GM19328 (cell line): Measurements from ENCODE around the gene FAM193B.

Experiments
- ATAC-seq: cut with Tn5 transposase; IDR thresholded peaks from one replicate; pipeline ENCODE4 v1.9.1; 2021; ENCODE audit warnings: mild to moderate bottlenecking, moderate library complexity; ENCODE audit not compliant: unreplicated experiment

Gene FAM193B

DNA sequence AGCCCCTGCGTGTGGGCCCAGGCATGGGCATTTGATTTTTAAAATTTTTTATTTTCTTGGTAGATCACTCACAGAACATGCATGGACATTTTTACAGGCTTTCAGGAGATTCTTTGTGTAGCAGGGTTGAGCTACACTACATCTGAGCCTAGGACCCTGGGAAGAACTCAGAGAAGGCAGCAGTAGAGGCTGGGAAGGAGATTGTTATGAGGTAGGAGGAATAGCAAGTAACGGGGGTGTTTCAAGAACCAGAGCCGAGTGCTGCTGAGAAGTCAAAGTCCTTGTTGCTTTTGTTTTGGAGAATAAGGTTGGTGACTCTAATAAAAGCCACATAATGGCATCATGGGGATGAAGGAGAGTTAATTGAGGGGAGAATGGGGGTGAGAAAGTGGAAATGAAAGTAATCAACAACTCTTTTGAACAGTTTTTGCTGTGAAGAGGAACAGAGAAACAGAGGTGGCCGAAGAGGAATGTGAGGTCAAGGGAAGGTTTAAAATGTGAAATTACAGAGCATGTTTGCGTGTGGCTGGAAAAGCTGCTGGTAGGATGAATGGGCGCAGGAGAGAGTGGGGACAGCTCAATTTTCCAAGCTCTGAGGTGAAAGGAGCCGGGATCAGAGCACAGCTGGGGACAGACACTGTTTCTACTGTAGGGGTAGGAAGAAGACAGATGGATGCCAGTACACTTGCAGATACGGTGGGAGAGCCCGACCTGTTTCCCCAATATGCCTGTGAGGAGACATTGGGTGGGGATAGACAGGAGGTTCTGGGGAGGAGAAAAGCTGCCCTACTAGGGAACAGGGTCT lies 52.3 kb downstream of the FAM193B start:
- ATAC-seq: no peak

DNA sequence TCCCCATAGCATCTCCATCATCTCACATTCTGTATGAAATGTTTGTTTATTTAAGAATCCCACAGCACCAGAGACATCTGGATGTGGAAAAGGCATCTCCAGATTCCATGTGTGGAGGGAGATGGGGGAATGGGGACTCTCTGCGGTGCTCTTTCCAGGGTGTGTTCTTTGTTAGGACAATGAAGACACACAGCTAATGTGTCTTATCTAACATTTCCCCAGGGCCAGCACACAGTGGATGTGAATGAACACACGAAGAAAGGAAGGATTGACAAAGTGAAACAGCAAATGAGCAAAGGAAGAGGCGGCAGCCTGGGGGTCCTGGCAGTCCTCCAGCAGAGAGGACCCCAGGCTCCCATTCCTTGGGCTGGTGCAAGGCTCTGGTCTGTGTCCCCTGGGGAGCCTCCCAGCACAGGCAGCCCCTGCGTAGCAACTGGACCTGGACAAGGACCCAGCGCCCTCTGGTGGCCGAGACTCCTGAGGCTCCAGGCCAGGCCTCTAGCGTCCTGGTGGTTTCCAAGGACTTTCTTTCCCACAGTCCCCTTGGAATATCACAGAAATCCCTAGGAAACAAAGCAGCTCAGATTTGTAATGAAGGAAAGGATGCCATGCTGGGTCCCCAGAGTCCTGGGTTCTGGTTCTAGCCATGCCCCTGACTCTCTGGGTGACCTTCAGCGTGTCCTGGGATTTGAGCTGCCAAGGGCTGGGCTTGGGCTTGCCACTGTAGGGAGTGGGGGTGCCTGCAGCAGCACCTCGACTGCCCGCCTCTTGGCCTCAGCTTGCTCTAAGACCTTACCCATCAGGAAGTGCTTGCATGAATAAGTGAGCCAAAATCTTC lies 53.5 kb downstream of the FAM193B start:
- ATAC-seq: no peak

DNA sequence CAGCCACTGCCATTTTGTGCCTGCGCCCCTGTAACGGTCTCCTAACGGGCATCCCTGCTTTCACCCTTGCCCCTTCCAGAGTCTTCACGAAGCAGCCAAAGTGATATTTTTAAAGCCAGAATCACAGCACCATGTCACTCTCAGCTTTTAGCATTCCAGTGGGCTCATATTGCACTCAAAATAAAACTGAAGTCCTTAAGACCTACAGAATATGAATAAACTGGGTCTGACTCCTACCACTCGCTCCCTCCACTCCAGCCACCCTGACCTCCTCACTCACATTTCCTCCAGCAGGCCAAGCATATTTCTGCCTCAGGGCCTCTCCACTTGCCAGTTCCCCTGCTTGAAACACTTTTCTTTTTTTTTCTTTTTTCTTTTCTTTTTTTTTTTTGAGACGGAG lies 54.5 kb downstream of the FAM193B start:
- ATAC-seq: no peak

DNA sequence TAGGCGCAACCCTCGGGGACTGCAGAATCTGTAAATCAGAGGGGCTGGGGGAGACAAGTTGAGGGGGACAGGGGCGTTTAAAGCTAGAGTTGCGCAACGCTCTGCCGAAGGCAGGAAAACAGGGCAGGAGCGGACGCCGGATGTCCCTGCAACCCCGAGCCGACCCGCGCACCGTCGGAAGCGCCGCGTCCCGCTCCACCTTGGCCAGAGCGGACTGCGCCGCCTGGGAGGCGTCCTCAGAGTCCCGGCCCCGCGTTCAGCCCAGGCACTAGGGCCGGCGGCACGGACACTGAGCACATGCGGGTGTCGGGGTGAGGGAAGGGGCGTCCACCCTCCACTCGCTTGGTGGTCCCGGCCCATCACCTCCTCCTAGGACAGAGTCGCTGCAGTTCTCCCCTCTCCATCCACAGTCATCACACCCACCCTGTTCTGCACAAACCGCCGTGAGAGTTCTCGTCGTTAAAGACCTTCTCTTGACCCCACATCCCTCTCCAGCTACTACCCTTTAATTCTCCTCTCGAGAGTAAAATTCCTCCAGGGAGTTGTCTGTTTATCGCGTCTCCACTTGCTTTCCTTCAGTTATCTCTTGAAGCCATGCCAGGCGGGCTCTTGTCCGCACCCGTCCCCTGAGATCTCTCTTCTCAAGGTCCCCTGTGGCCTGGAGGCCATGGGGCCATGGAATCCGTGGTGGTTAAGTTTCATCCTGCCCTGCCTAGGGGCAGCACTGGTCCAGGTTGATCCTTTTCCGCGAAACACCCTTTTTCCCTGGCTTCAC lies 56.2 kb downstream of the FAM193B start:
- ATAC-seq: no peak

DNA sequence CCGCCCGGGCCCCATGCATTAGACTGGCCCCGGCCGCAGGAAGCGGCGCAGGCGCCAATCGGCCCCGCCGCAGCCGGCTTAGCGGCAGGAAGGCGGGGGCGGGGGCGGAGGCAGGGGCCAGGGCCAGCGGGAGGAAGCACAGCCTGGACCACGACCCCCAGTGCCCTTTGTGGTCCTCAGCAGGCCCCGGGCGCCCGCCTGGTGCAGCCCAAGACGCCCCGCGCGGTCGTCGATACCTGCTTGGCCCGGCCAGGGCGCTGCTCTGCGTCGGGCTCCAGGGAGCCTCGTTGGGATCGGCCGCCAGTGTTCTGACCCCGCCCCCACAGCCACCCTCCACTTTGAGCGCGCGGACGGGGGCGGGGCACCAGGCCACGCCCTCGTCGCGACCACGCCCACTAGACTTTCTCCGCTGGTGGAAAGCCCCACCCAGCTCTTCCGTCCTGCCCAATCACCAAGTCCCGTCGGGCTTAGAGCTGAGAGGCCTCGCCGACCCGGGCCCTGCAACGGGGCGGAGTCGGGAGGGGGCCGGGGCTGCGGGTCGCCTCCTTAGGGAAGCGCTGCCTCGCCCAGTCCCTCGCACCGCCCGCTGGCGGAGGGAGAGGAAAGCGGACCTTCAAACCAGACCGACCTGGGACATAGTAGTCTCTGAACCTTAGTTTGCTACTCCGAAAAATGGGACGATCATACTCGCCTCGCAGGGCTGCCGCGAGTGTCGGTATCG lies 56.9 kb downstream of the FAM193B start, which contains the start of gene PDLIM7:
Gene PDLIM7, minus strand, starts transcription at position 313 of the 721 bp plus-strand sequence. CDS start 1,092 bp downstream, outside the sequence.
- peak; percentile 75 for ATAC-seq

DNA sequence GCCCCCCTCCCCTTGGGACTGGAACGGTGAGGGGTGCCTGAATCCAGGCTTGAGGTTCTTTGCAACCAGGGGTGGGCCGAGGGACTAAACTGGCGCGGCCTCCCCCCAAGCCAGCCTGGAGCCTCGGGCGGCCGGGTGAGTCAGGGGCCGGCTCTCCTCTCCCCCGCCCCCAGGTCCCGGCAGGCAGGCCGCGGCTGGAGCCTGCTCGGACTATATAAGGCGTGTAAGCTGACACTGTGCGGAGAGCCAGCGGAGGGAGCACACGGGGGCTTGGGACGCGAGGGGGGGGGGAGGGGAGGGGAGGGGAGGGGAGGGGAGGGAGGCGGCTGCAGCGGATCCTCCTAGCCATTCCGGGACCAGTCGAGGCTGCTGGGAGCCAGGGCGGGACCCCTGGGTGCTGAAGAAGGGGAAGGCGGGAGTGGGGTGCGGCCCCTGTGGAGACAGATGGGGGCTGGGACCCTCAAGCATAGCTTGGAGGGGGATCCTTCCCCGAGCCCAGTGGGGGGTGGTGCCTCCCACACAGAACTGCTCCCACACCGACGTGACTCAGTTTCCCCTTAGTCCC lies 57.6 kb downstream of the FAM193B start:
- ATAC-seq: no peak

DNA sequence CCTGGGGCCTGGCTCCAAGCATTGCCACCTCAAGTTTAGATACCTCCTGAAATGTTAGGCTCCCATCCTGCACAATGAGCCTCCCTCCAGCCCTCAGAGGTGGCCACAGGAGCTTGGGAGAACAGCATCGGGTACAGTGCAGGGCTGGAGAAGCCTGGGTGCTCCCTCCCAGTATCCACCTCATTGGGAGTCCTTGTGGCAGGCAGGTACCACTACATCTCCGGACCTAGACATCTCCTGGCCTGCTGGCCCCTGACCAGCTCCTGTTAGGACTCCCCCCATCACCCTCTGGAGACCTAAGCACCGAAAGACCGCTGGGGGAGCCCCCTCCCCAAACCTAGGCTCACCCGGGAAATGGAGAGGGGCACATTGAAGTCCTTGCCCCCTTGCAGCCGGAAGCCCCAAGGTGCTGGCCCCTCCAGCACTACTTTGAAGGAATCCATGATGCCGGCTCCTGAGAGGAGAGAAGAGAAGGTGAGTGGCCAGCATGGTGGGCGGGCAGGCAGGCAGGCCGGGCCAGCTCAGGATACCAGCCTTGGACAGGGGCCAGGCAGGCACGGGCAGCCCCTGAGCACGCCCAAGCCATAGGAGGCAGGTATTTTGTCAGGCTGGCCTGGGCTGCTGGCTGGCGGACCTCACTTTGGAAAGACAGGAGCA lies 58.2 kb downstream of the FAM193B start:
- no peak for ATAC-seq

DNA sequence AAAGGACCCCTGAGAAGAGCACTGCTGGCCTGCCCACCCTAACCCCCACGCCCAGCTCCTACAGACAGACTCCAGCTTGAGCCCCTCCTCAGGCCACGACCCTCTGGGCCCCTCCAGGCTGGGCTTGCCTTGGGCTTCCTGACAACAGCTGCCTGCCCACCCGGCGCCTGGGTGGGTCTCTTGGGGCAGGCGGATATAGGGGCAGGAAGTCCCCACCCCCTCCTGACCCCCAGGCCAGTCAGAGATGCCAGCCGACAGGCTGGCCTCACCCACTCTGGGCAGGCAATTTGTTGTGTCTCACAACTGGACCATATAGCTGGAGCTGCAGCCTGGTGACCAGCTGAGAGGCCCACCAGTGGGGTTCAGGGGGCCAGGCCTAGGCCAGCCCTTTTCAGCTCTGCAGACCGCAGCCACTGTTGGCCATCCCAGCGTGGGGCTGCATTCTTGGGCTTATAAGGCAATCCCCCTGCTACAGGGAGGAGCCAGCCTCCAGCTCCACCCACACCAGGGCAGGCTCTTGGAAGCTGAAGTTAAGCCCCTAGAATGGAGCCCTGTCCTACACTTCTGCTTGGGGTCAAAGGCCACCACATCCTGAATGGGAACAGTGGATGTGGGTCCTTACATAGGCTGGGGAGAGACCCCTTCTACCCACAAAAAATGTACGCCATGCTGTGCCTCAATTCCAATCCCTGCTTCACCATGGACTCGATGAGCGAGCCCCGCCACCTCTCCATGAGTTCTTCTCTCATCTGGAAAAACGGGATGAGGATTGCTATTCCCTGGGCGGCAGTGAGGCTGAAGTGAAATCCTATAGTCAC lies 58.9 kb downstream of the FAM193B start:
- ATAC-seq: no peak

DNA sequence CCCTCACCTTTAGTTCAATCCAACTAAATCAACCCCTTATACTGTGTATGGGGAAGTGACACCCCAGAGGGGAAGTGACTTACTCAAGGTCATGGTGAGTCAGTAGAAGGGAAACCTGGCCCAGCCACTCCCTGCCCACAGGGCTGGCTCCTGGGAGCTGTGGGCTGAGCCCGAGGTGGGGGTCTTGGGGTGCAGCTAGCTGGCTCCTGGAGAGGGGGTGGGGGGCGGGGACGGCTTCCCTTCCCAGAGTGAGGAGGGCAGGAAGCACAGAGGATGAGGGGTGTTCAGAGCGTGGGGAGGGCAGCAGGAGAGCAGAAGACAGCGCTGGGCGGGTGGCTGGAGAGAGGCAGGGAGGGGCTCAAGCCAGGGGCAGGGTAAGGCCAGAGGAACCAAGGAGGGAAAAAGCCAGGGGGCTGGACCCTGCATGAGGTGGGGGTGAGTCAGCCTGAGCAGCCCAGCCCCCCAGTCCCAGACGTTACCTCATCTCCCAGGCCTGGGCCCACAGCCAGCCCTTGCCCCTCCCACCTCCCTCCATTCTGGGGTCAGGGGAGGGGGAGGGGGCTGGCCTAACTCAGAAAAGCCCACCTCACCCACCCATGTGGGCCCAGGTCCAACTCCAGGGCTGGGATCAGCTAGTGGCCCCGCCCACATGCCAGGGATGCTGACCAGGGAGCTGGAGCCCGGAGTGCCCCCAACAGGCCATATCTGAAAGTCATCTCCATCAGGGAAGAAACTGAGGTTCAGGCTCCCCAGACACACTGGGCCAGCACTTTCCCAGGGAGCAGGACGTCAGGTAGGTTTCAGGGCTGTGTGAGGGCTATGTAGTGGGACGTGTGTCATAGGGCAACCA lies 59.8 kb downstream of the FAM193B start:
- ATAC-seq: no peak

DNA sequence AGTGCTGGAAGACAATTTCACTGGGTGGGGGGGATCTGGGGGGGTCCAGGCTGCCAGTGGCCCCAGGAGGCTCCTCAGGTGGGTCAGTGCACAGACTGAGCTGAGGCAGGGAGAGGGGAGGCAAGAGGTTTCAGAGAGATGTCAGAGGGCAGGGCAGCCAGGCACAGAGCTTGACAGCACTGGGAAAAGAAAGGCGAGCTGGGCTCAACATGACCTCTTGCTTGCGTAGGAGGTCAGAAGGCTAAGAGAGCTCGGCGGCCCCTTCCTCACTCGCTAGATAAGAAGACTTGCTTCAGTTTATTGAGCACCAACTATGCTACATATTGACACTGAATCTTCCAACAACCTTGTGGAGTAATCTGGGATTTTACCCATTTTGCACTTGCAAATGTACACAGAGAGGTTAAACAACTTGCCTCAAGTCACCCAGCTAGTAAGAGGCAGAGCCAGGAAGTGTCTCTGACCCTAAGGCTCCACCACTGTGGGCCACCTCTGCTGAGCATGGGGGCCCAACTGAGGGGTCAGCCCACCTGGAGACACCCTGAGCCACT lies 60.5 kb downstream of the FAM193B start:
- ATAC-seq: no peak

DNA sequence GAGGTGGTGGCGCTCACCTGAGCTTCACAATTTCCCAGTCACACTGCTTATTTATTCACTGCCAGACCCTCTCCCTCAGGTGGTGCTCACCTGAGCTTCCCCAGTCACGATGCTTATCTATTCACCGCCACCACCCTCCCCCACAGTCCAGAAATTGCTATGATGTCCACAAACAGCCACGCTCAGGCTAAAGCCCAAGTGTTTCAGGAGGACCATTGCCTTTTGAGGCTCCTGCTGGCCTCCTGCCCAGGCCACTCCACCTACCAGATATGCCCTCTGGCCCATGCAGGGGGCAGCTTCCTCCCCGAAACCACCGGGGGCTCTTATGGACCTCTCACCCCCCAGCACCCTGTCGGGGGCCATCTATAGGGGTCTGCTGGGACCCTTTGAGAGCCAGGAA lies 61.5 kb downstream of the FAM193B start:
- ATAC-seq: no peak

DNA sequence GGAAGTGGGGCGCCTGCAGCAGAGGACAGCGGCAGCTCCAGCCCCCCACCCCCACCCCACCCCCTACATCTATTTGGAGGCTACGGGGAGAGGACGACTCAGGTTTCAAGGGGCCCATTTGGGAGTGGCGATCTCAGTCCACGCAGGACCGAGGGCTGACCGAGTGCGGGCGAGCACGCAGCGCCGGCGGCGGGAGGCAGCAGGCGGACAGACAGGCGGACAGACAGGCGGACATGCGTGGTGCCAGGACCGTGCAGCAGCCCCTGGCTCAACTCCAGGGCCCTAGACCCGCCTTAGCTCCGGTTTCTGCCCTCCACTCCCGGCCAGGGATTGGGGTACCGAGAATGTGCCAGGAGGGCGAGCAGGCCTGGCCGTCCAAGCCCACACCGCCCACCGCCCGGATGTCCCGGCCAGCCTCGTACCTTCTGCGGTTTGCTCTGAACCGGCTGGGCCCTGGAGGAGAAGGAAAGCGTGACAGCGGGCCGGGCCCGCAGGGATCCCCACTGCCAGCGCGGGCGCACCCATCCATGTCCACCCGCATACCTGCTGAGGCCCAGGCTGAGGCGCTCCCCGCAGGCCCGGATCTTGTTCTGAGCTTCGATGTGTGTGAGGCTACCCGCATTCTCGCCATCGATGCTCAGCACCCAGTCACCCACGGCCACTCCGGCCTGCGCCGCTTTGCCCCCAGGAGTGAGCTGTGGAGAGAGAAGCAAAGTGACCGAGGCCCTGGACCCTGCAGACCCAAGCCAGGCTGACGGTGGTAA lies 62.2 kb downstream of the FAM193B start:
- no peak for ATAC-seq

DNA sequence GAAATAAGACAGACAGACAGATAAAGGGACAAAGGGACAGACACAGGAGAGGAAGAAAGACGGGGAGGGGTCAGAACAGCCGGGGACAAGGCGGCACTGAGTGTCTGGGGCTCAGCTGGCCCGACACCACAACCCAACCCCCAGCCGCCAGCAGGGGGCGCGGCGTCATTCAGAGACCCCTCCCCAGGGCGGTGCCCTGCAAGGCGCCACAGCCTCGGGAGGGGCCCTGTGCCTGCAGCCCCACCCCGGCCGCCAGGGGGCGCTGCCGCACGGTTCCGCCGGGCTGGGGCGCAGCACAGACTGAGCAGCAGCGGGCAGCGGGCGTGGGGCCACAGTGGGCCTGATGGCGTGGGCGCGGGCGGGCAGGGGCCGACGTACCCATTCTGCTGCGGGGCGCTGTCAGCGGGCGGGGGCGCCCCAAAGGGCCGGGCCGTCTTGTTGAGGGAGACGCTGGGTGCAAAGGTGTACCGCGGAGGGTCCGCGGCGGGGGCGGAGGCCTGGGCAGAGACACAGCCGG lies 62.9 kb downstream of the FAM193B start:
- ATAC-seq: no peak

DNA sequence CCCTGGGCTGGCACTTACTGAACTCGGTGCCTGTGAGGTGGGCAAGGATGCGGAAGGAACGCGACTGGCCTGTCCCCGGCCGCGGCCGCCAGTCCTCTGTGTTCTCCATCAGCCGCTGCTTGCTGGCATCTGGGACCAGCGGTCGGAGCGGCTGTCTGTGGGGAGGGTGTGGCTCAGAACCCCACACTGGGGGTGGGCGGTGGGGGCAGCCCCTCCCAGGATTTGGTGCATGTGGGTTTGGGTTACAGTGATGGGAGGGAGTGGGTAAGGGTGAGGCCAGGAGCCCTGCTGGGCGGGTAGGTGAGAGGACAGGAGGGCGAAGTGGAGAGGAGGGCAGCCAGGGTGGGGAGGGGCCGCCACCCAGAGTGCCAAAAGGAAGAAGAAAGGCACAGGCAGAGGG lies 63.4 kb downstream of the FAM193B start:
- no peak for ATAC-seq

DNA sequence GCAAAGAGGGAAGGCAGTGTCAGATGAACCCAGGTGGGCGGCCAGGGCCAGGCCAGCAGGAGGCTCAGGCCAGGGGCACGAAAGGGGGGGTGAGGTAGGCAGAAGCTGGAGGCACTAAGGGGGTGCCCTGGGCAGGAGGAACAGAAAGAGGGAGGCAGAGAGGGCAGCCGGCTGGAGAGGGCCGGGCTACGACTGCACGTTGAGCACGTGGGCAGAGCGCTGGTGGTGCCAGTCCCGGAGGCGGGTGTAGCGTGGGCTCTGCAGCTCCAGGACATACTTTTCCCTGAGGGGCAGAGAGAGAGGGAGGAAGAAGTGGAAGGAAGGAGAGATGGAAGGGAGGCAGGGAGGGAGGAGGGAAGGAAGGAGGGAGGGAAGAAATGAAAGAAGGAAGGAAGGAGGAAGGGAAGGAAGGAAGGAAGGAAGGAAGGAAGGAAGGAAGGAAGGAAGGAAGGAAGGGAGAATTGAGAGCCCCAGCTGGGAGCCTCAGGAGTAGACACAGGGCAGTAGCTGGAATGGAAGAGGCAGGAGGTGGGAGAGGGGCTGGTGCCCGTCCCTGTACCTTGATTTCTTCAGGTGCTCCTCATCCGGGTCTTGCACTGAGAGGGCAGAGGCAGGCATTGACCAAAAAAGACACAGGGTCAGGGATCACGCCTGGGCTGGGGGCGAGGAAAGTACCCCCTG lies 63.9 kb downstream of the FAM193B start:
- no peak for ATAC-seq

DNA sequence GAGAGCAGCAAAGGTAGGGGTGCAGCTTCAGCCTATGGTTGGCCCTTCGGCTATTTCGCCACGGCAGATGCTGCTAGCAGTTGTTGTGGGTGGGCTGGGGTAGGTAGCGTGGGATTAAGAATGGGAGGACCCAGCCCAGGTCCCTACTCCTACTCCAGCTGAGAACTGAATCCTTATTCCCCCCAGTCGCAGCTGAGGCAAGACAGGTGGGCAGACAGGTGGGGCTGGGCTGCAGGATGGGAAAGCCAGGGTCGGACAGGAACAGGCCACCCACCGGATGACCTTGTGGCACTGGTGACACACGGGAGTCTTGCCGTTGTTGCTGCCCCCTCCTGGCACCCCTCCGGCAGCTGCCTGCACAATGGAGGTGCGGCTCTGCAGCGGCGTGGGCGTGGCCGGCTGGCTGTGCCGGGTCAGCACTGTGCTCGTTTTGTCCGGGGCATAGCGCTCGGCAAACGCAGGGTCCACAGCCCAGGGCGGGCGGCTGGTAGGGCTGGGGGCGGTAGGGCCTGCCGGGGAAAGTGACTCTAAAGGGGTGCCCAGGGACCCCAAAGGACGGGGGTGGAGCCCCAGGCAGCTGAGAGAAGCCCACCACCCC lies 65.1 kb downstream of the FAM193B start:
- no peak for ATAC-seq
